GM19193 (cell line): ENCODE measurements around the gene ETFA.

Source experiments
- POLR2A ChIP-seq: IDR thresholded peaks from 4 replicates; pipeline ENCODE4 v1.6.1; 2011; ENCODE audit not compliant: insufficient read depth, insufficient read length; ENCODE audit errors: extremely low read depth

ETFA gene

DNA sequence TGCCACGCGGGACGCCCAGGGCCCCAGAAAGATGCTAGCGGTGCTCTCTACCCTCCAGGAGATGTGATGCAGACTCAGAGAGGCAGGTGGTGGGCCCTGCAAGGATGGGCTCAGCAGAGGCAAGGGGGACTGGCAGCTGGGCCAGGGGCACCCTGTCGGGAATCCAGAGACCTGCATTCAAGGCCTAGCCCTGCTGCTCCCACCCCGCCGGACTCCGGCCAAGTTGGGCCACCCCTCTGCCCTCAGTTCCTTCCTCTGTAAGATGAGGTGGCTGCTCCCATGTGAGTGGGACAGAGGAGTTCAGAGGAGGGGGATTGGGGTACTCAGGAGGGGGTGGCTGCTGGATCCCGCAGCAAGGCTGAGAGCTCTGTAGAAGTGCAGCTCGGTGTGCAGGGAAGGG is 135.2 kb downstream of the ETFA start:
- TF ChIP-seq POLR2A, result no peak

DNA sequence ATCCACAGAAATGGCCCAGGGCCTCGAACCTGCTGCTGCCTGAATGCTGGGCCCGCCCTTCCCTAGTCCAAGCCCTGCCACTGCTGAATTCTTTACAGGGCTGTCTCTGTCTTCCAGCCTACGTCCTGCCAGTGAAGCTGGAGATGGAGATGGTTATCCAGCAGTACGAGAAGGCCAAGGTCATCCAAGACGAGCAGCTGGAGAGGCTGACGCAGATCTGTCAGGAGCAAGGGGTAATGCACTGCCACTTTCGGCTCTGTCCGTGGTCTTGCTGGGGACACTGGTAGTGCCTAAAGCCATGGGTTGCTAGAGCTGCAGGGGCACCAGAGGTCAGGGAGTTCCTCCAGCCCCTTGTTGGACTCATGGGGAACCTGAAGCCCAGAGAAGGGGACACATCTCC is 135.8 kb downstream of the ETFA start:
- no peak for TF ChIP-seq POLR2A

- TF ChIP-seq POLR2A, result no peak
Measured at GRCh38 chr15:76174654-76175053, 136.6 kb downstream of the ETFA start.

DNA sequence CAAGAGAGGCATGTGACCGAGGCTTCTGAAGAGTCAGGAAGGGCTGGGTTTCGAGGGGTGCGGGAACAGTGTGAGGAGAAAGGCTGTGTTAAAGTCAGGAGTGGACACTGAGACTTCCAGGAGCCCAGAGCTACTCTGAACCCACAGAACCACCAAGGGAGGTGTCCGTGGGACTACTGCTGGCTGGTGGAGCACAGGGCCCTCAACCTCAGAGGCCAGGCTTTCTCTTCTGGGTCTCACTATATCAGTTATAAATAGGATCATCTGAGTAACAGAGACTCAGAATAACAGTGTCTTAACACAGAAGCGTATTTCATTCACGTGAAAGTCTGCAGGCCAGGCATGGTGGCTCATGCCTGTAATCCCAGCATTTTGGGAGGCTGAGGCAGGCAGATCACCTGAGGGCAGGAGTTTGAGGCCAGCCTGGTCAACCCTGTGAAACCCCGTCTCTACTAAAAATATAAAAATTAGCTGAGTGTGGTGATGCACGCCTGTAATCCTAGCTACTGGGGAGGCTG is 137.9 kb downstream of the ETFA start:
- no peak for TF ChIP-seq POLR2A

- no peak for TF ChIP-seq POLR2A
Measured at GRCh38 chr15:76172782-76173181, 138.5 kb downstream of the ETFA start.

GRCh38 chr15:76169911-76170800 is 141.1 kb downstream of the ETFA start:
- TF ChIP-seq POLR2A, result no peak

DNA sequence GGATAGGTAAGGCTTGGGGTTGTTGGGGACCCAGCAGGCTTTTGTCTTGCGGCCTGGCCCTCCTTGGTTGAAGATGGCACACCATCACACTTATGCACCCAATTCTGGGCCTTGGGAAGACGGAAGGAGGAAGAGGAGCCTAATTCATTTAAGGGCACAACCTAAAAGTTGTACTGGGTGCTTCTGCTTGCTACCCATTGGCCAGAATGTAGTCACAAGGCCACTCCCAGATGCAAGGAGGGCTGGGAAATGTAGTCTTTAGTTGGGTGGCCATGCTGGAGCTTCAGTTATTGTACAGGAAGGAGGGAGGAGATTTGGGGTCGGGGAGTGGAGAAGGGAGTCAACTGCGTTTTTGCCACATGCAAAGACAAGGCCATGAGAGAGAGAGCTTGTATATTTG is 142.3 kb downstream of the ETFA start:
- TF ChIP-seq POLR2A, result no peak

DNA sequence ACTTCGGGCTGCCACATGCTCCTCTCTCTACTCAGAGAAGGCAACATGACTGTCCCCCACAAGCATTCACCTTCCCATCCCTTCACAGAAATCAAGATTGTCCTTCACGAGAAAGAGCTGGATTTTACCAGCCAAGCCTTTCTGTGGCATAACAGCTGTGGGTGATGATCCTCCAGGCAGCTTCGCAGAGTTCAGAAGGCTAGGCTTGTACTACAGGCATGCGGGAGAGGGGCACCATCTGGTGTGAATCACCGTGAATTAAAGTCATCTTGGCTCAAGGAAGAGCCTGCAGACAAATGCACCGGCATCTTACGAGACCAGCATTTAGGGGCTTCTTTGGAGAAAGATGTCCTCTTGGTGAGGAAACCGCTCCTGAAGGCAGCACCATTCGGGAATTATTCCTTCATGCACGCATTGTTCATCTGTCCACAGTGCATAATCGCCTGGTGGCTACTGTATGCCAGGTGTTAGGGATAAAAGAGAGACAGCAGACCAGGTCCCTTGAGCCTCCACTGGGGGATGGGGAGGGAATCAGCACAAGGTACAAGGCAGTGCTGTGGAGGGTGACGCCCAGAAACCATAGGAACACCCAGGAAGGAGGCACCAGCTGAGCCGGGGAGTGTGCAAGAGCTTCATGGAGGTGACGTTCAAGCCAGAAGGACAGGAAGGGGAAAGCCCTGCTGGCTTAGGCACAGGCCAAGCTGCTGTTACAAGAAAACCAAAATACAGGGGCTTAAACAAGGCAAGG is 142.9 kb downstream of the ETFA start:
- no peak for TF ChIP-seq POLR2A

DNA sequence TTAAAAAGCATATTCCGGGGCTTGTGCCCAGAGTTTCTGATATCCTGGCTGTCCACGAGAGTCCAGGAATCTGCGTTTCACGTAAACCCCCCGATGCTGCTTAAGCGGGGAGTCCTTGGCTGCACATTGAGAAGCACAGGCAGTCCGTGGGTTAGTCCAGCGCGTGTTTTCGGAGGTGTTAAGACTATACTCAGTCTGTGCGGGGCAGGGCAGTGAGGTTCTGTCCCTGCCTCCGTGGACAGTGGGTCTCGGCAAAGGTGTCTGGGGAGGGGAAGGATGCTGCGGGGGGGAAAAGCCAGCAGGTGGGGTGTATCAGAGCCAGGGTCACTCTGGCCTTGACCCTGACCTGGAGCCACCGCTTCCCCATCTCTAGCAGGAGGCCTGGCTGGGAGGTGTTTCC is 145.3 kb downstream of the ETFA start:
- no peak for TF ChIP-seq POLR2A
